Peyer's patch (tissue), 4 donors: Measurements from ENCODE around the gene IL16. TPM values are rescaled to one million over a fixed set of nuclear protein-coding genes. Genes with fewer than 3 reads are reported as not detected.

ENCODE experiments used
- DNase-seq, 3 donors: peaks; one replicate each; pipeline ENCODE4 v3.0.0-alpha.2; 2017 to 2019
- H3K27ac ChIP-seq, 4 donors: fragments of 200-600 bp; sonication (generic); one replicate each; pipeline ENCODE4 v1.5.1; 2016 to 2019
- H3K27me3 ChIP-seq, 2 donors: fragments of 200-600 bp; sonication (generic); one replicate each; pipeline ENCODE4 v1.5.1; 2019
- H3K36me3 ChIP-seq, 3 donors: fragments of 200-600 bp; sonication (generic); one replicate each; pipeline ENCODE4 v1.5.1; 2016 to 2019
- H3K4me1 ChIP-seq, 4 donors: fragments of 200-600 bp; sonication (generic); one replicate each; pipeline ENCODE4 v1.5.1; 2016 to 2019
- H3K4me3 ChIP-seq, 4 donors: fragments of 200-600 bp; sonication (generic); 1 replicate in 3 of 4; 2 replicates in 1 of 4; pipeline ENCODE4 v1.5.1; 2016 to 2019; ENCODE audit warnings: mild to moderate bottlenecking in 1 of 4
- H3K9me3 ChIP-seq, 4 donors: fragments of 200-600 bp; sonication (generic); one replicate each; pipeline ENCODE4 v1.5.1; 2016 to 2019; ENCODE audit warnings: mild to moderate bottlenecking in 1 of 4
- CTCF ChIP-seq, 6 experiments: fragments of 450-650 bp in 4 of 6; fragments of 200-600 bp in 2 of 6; sonication (generic) in 1 of 6; IDR thresholded peaks; one replicate each; pipeline ENCODE4 v1.5.1; 2017 to 2019; ENCODE audit warnings: antibody characterized with exemption in 6 of 6, mild to moderate bottlenecking in 3 of 6, moderate library complexity in 1 of 6
- POLR2A ChIP-seq, 2 donors: fragments of 450-650 bp; IDR thresholded peaks; one replicate each; pipeline ENCODE4 v1.5.1; 2017; ENCODE audit warnings: antibody characterized with exemption in 2 of 2, mild to moderate bottlenecking in 2 of 2, moderate library complexity in 2 of 2
- total RNA-seq, 4 donors: library from RNA; depleted of rRNA; stranded (reverse); fragments of >200 nt; gene quantifications; one replicate each; pipeline ENCODE4 v1.1.0, GENCODE V29; 2016

Gene IL16
- total RNA-seq, 4 donors from 2014 or later: 6.3 to 115 (median 11.6) TPM

- TF ChIP-seq CTCF (IDR thresholded peaks at IDR 0.05) (no peak), POLR2A (IDR thresholded peaks at IDR 0.05) (no peak)
- no peak overlapping the region for H3K27ac ChIP-seq
- H3K4me1 ChIP-seq: no peaks in the 10 kb centered on the region
- no peak for DNase-seq
- no peaks in the 10 kb centered on the region for H3K9me3 ChIP-seq
- no peaks in the 10 kb centered on the region for H3K36me3 ChIP-seq
- H3K4me3 ChIP-seq: no peak overlapping the region
- no peaks in the 10 kb centered on the region for H3K27me3 ChIP-seq
These were observed 60.8 kb downstream of the IL16 start for GRCh38 chr15:81257435-81257834.

- Histone ChIP-seq H3K4me3 (no peak overlapping the region), H3K9me3 (no peaks in the 10 kb centered on the region)
These were observed 61.8 kb downstream of the IL16 start for GRCh38 chr15:81258455-81258854.

GRCh38 chr15:81259760-81260298, 63.1 kb downstream of the IL16 start:
- DNase-seq: no peak
- Histone ChIP-seq H3K4me3 (no peak overlapping the region), H3K27me3 (no peaks in the 10 kb centered on the region), H3K9me3 (no peaks in the 10 kb centered on the region), H3K36me3 (no peaks in the 10 kb centered on the region), H3K27ac (no peak overlapping the region), H3K4me1 (no peaks in the 10 kb centered on the region)
- TF ChIP-seq CTCF (IDR thresholded peaks at IDR 0.05) (no peak), POLR2A (IDR thresholded peaks at IDR 0.05) (no peak)

More at GRCh38 chr15:81258455-81258854, 61.8 kb downstream of the IL16 start:
- Histone ChIP-seq H3K27ac (no peak overlapping the region), H3K4me1 (no peaks in the 10 kb centered on the region), H3K36me3 (no peaks in the 10 kb centered on the region), H3K27me3 (no peaks in the 10 kb centered on the region)
- DNase-seq: no peak
- TF ChIP-seq CTCF (IDR thresholded peaks at IDR 0.05) (no peak), POLR2A (IDR thresholded peaks at IDR 0.05) (no peak)

DNA sequence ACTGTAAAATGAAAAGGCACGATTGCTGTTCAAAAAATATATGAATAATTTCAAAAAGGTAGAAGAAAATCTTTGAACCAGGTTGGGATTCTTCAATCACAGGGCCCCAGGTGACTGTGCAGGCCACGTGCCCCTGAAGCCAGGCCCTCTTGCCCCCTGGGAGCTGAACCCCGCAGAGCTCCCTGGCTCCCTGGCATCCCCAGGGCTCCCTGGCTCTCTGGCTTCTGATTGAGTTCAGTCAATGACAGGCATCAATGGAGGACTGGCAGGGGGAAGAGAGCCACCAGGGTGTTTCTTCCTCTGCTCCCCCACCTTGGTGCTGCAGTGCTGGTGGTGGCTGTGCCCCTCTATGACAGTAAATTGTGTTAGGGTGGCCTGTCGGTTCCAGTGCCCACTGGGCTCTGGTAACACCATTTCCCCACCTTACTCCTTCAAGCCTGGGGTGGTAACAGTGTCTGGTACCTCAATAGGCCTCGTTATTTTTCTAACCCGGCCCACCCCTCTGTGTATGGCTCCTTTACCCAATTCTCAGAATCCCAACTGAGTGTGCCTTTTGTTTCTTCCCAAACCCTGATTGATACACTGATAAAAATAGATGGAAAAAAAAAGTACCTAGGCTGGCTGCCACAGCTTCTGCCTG, 64.6 kb downstream of the IL16 start:
- H3K27me3 ChIP-seq: no peaks in the 10 kb centered on the region
- peaks cover 0 to 13% (median 7%) of the 10 kb centered on the region in 4 donors for H3K4me1 ChIP-seq
- DNase-seq: no peak
- TF ChIP-seq POLR2A (IDR thresholded peaks at IDR 0.05): no peak
- no peak overlapping the region for H3K4me3 ChIP-seq
- no peaks in the 10 kb centered on the region for H3K9me3 ChIP-seq
- no peaks in the 10 kb centered on the region for H3K36me3 ChIP-seq
- H3K27ac ChIP-seq: no peak overlapping the region

DNA sequence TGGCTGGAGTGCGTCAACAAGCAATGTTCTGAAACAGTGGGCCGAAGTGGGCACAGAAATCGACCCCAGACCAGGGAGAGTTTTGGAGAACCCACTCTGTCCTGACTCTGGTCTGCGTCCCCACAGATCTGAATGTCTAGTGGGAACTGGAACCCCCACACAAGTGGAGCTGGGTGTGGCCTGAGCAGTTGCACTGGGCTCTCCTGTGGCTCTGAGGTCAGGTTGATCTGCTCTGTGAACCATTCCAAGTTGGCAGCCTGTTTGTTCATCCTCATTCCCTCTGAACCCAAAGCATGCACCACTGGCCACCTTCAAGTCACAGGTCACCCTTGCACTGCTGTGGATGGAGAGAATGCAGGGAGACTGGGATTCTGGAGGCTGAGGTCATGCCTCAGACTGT, 66.8 kb downstream of the IL16 start:
- TF ChIP-seq POLR2A (IDR thresholded peaks at IDR 0.05) (no peak), CTCF (IDR thresholded peaks at IDR 0.05) (no peak)
- no peaks in the 10 kb centered on the region for H3K27me3 ChIP-seq
- H3K27ac ChIP-seq: no peak overlapping the region
- H3K4me3 ChIP-seq: no peak overlapping the region
- no peaks in the 10 kb centered on the region for H3K36me3 ChIP-seq
- no peaks in the 10 kb centered on the region for H3K9me3 ChIP-seq
- H3K4me1 ChIP-seq: peaks cover 0 to 16% (median 7%) of the 10 kb centered on the region in 4 donors
- DNase-seq: no peak

- Histone ChIP-seq H3K36me3 (no peaks in the 10 kb centered on the region), H3K9me3 (no peaks in the 10 kb centered on the region), H3K4me1 (peaks cover 0 to 16% (median 7%) of the 10 kb centered on the region in 4 donors), H3K27me3 (no peaks in the 10 kb centered on the region), H3K27ac (no peak overlapping the region), H3K4me3 (no peak overlapping the region)
- TF ChIP-seq POLR2A (IDR thresholded peaks at IDR 0.05) (no peak), CTCF (IDR thresholded peaks at IDR 0.05) (no peak)
- no peak for DNase-seq
These were observed 67.6 kb downstream of the IL16 start for GRCh38 chr15:81264072-81264857.
